ENCODE measurements around the gene ZNF644. TPM values are rescaled to one million over a fixed set of nuclear protein-coding genes. Genes with fewer than 3 reads are reported as not detected.
"Not testable (repeated sequence)": the region's sequence is repeated elsewhere in the genome, so short reads cannot be mapped to it uniquely, and the experiment has no call there.

Gene ZNF644
- total RNA-seq, 1 donor from 2014 or later, result 51.9 TPM

- Histone ChIP-seq H3K27me3 (no peaks in the 10 kb centered on the region), H3K4me1 (no peaks in the 10 kb centered on the region), H3K27ac (no peak overlapping the region), H3K9me3 (no peaks in the 10 kb centered on the region), H3K36me3 (peaks cover 19% of the 10 kb centered on the region), H3K4me3 (no peak overlapping the region)
- TF ChIP-seq, protein P1, sequence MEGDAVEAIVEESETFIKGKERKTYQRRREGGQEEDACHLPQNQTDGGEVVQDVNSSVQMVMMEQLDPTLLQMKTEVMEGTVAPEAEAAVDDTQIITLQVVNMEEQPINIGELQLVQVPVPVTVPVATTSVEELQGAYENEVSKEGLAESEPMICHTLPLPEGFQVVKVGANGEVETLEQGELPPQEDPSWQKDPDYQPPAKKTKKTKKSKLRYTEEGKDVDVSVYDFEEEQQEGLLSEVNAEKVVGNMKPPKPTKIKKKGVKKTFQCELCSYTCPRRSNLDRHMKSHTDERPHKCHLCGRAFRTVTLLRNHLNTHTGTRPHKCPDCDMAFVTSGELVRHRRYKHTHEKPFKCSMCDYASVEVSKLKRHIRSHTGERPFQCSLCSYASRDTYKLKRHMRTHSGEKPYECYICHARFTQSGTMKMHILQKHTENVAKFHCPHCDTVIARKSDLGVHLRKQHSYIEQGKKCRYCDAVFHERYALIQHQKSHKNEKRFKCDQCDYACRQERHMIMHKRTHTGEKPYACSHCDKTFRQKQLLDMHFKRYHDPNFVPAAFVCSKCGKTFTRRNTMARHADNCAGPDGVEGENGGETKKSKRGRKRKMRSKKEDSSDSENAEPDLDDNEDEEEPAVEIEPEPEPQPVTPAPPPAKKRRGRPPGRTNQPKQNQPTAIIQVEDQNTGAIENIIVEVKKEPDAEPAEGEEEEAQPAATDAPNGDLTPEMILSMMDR (IDR thresholded peaks at IDR 0.05), result no peak
- ATAC-seq, result no peak
- no peak for DNase-seq
- intact Hi-C loops (cut with DNase I), result no loop called here
Observed at GRCh38 chr1:90940746-90941145, 81.1 kb downstream of the ZNF644 start.

DNA sequence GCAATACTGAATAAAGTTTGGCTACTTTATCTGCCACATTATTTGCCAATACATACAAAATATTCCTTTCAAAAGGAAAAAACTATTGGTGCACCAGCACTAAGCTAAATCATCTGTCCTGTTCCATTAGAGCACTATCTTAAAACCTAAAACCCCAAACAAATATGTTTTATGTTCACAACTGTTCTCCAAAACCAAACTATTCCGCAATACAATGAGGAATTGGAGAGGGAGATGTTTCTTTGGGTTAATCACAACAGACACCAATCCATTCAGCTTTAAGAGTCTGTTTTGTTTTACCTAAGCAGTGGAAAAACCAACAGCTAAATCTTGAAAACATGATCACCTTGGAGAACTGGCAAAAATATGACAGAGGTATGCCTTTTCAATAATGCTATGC, 85.1 kb downstream of the ZNF644 start:
- H3K4me3 ChIP-seq, result no peak overlapping the region
- ATAC-seq (no peak), DNase-seq (no peak)
- H3K4me1 ChIP-seq, result no peaks in the 10 kb centered on the region
- intact Hi-C loops (cut with DNase I), result no loop called here
- H3K27me3 ChIP-seq, result no peaks in the 10 kb centered on the region
- H3K9me3 ChIP-seq, result no peaks in the 10 kb centered on the region
- H3K36me3 ChIP-seq, result peaks cover 19% of the 10 kb centered on the region
- H3K27ac ChIP-seq, result no peak overlapping the region
- TF ChIP-seq, protein P1 (IDR thresholded peaks at IDR 0.05), result no peak

- TF ChIP-seq, protein P1 (IDR thresholded peaks at IDR 0.05), result no peak
- DNase-seq, result no peak
- Histone ChIP-seq H3K4me3 (no peak overlapping the region), H3K4me1 (peaks cover 4% of the 10 kb centered on the region), H3K27ac (no peak overlapping the region), H3K9me3 (no peaks in the 10 kb centered on the region), H3K27me3 (no peaks in the 10 kb centered on the region), H3K36me3 (peaks cover 19% of the 10 kb centered on the region)
- ATAC-seq, result no peak
- intact Hi-C loops (cut with DNase I), result no loop called here
Observed at GRCh38 chr1:90936061-90936460, 85.8 kb downstream of the ZNF644 start.

GRCh38 chr1:90928231-90928630, 93.6 kb downstream of the ZNF644 start:
- H3K27me3 ChIP-seq; H3K9me3 ChIP-seq; intact Hi-C loops (cut with DNase I); ATAC-seq; H3K4me3 ChIP-seq; H3K36me3 ChIP-seq; DNase-seq; H3K27ac ChIP-seq: not testable (repeated sequence)
- H3K4me1 ChIP-seq, result peaks cover 17% of the 10 kb centered on the region

DNA sequence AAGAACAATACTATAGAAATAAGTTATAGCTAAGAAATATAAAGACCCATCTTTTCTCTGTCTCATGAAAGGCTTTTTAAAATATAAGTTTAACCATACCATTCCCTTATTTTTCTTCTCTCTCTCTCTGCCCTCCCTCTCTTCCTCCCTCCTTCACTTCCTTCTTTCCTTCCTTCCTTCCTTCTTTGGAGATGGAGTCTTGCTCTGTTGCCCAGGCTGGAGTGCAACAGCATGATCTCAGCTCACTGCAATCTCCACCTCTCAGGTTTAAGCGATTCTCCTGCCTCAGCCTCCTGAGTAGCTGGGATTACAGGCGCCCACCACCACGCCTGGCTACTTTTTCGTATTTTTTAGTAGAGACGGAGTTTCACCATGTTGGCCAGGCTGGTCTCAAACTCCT, 94.2 kb downstream of the ZNF644 start:
- intact Hi-C loops (cut with DNase I); ATAC-seq; H3K27ac ChIP-seq; DNase-seq; H3K36me3 ChIP-seq; H3K27me3 ChIP-seq; H3K4me3 ChIP-seq; H3K9me3 ChIP-seq: not testable (repeated sequence)
- H3K4me1 ChIP-seq, result peaks cover 19% of the 10 kb centered on the region

- Histone ChIP-seq H3K4me1 (peaks cover 19% of the 10 kb centered on the region), H3K27me3 (no peaks in the 10 kb centered on the region), H3K9me3 (no peaks in the 10 kb centered on the region), H3K36me3 (no peaks in the 10 kb centered on the region), H3K27ac (no peak overlapping the region), H3K4me3 (no peak overlapping the region)
- no peak for DNase-seq
- intact Hi-C loops (cut with DNase I), result no loop called here
- no peak for ATAC-seq
- TF ChIP-seq, protein P1 (IDR thresholded peaks at IDR 0.05), result no peak
Observed at GRCh38 chr1:90926971-90927370, 94.9 kb downstream of the ZNF644 start.
